Measurements from ENCODE around the gene COQ4.

Gene COQ4

GRCh38 chr9:128340691-128341434 is 18.2 kb downstream of the COQ4 start:
- no peak for DNase-seq (ENCODE audit: low spot score)

GRCh38 chr9:128341435-128341849 is 18.8 kb downstream of the COQ4 start:
- peak; percentile 84 for DNase-seq (ENCODE audit: low spot score)

- no peak for DNase-seq (ENCODE audit: low spot score)
Measured at GRCh38 chr9:128342971-128343680, 20.5 kb downstream of the COQ4 start.

GRCh38 chr9:128343855-128344254 is 21.2 kb downstream of the COQ4 start:
- DNase-seq (ENCODE audit: low spot score): no peak

- DNase-seq (ENCODE audit: low spot score): no peak
Measured at GRCh38 chr9:128344931-128345605, 22.4 kb downstream of the COQ4 start.

- no peak for DNase-seq (ENCODE audit: low spot score)
Measured at GRCh38 chr9:128349125-128349524, 26.5 kb downstream of the COQ4 start.

- DNase-seq (ENCODE audit: low spot score): no peak
Measured at GRCh38 chr9:128349772-128350171, 27.1 kb downstream of the COQ4 start.

GRCh38 chr9:128355451-128355850 is 32.8 kb downstream of the COQ4 start:
- DNase-seq (ENCODE audit: low spot score): no peak

- no peak for DNase-seq (ENCODE audit: low spot score)
Measured at GRCh38 chr9:128358090-128358489, 35.5 kb downstream of the COQ4 start.

- DNase-seq (ENCODE audit: low spot score): peak; percentile 29
Measured at GRCh38 chr9:128358861-128359260, 36.2 kb downstream of the COQ4 start.

- DNase-seq (ENCODE audit: low spot score): no peak
Measured at GRCh38 chr9:128360826-128361225, 38.2 kb downstream of the COQ4 start.

GRCh38 chr9:128361296-128361985 is 38.8 kb downstream of the COQ4 start:
- DNase-seq (ENCODE audit: low spot score): no peak

GRCh38 chr9:128361986-128362646 is 39.5 kb downstream of the COQ4 start:
- peak; percentile 91 for DNase-seq (ENCODE audit: low spot score)

- DNase-seq (ENCODE audit: low spot score): no peak
Measured at GRCh38 chr9:128362774-128363173, 40.1 kb downstream of the COQ4 start.

- DNase-seq (ENCODE audit: low spot score): no peak
Measured at GRCh38 chr9:128365525-128365924, 42.9 kb downstream of the COQ4 start.

GRCh38 chr9:128369024-128369706 is 46.5 kb downstream of the COQ4 start:
- DNase-seq (ENCODE audit: low spot score): no peak

- DNase-seq (ENCODE audit: low spot score): no peak
Measured at GRCh38 chr9:128370367-128370751, 47.7 kb downstream of the COQ4 start.

GRCh38 chr9:128370752-128371629 is 48.4 kb downstream of the COQ4 start, which contains the start of gene URM1:
TSS of gene URM1 (plus strand) at chr9:128371374. CDS start at chr9:128371381, 7 bp downstream.
- DNase-seq (ENCODE audit: low spot score): peak; percentile 97

- DNase-seq (ENCODE audit: low spot score): no peak
Measured at GRCh38 chr9:128371630-128372117, 49.0 kb downstream of the COQ4 start.

- DNase-seq (ENCODE audit: low spot score): no peak
Measured at GRCh38 chr9:128372188-128372641, 49.6 kb downstream of the COQ4 start.

Data from AG20443 (cell line).